UCSD-AML1 (cell line): ENCODE results near the gene SLC35F3.

Source experiments
- DNase-seq: peaks from one replicate; lab custom pipeline; 2025; ENCODE audit not compliant: unreplicated experiment; lab: John Stamatoyannopoulos, UW

The SLC35F3 gene

GRCh38 chr1:234311414-234311813, 406.9 kb downstream of the SLC35F3 start:
- no peak for DNase-seq

DNA sequence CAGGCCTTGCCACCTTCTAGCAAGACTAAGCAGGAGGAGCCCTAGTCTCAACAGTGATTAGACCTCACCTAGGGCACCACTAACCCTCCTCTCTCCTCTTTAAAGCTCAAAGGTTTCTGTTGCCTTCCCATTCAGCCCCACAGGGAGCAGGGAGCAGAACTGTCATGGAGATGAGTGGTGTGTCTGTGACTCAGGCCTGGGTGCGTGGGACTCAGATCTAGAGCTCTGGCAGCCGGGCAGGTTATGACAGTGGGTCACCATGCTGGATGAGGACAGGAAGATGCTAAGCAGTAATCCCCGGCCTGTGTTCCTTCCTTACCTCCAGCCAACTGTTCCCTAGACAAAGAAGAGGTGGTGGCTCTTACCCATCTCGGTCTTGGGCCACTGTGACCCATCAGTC, 408.7 kb downstream of the SLC35F3 start:
- no peak for DNase-seq

- no peak for DNase-seq
These were observed 410.6 kb downstream of the SLC35F3 start for GRCh38 chr1:234315091-234315541.

DNA sequence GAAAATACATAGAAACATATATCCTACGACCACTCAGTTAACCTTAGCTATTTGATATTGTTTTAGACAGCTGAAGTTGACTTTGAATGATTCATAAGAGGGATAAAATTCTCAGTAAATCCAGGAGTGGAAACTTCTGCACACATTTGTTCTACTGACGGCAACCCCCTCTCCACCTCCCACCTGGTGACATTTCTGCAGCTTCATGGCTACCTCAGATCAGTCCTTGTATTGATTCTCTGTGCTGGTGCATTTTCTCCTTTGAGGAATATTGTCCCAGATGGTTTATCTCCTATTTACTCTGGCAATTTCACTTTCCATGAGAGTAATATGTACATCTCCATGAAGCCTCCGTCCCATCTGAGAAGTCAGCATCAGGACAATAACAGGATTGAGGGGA, 411.1 kb downstream of the SLC35F3 start:
- DNase-seq, result no peak

DNA sequence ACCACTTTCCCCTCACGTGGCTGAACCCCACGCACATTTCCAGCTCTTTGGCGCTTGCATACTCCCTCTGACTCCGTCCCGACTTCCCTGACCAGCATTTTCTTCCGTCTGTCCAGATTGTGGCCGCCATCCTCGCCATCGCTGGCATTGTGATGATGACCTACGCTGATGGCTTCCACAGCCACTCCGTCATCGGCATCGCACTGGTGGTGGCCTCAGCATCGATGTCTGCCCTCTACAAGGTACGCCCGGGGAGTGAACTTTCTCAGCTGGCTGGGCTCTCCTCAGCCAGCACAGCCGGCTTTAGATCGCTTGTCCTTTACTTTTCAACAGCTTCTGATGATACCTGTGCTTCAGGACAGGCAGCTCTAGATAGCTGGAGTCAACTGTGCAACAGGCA, 412.0 kb downstream of the SLC35F3 start:
- no peak for DNase-seq

GRCh38 chr1:234316937-234317336, 412.5 kb downstream of the SLC35F3 start:
- DNase-seq, result no peak

GRCh38 chr1:234320069-234320468, 415.6 kb downstream of the SLC35F3 start:
- DNase-seq, result no peak

DNA sequence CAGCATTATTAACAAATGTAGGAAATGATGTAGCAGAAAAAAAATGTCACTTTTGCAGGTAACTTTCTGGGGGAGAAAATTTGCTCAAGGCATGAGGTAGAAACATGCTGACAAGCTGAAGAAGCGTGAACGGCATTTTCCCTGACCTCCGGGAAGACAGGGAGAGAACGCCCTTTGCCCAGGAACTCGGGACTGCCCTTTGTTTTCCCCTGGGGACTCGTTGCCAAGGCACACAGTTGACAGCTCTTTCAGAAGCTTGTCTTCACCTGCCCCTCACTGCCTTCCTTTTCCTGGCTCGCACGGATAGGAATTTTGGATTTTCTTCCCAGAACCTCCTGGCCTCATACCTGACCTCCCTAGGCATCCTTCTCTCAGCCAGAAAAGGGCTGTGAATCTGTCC, 416.1 kb downstream of the SLC35F3 start:
- no peak for DNase-seq

- no peak for DNase-seq
These were observed 416.8 kb downstream of the SLC35F3 start for GRCh38 chr1:234321231-234321630.

- DNase-seq, result no peak
These were observed 417.6 kb downstream of the SLC35F3 start for GRCh38 chr1:234322097-234322496.

- DNase-seq, result peak; percentile 71
These were observed 418.5 kb downstream of the SLC35F3 start for GRCh38 chr1:234322979-234323378.

- no peak for DNase-seq
These were observed 420.3 kb downstream of the SLC35F3 start for GRCh38 chr1:234324821-234325220.

DNA sequence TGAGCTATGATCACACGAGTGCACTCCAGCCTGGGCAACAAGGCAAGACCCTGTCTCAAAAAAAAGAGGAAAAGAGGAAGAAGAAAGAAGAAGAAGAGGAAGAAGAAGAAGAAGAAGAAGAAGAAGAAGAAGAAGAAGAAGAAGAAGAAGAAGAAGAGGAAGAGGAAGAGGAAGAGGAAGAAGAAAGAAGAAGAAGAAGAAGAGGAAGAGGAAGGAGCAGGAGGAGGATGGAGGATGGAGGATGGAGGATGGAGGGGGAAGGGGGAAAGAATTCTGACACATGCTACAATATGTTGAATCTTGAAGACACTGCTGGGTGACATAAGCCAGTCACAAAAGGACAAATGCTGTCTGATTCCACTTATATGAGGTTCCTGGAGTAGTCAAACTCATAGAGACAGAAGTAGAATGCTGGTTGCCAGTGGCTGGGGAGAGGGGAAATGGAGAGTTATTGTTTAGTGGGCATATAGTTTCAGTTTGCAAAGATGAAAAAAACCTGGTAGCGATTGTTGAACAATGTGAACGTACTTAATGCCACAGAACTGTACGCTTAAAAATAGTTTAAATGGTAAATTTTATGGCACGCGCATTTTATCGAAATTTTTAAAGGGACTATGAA, 421.5 kb downstream of the SLC35F3 start:
- DNase-seq, result no peak

- DNase-seq, result peak; percentile 23
These were observed 422.3 kb downstream of the SLC35F3 start for GRCh38 chr1:234326497-234327366.

DNA sequence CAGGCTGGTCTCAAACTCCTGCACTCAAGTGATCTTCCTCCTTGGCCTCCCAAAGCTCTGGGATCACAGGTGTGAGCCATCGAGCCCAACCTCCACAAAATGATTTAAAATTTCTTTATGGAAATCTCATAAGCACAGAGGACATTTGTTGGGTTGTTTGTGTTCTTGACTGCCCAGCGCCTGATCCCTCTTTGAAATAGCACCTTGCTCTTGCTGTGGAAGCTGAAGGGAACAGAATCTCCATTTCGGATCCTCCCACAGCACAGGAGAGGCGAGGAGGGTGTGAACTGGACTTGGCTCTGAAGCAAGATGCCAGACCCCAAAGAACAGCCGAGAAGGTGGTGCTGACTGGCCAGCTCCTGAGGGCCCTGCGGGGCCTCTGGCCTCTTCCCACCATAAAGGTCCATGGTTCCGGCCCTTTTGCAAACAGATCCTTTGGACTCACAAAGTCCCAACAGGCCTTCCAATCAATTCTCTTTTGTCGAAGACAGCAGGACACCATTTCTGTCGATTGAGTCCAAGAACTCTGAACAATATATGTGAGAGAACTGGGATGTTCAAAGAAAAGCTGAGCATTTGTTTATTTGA, 423.2 kb downstream of the SLC35F3 start:
- no peak for DNase-seq

- DNase-seq, result no peak
These were observed 426.4 kb downstream of the SLC35F3 start for GRCh38 chr1:234330843-234331215.

DNA sequence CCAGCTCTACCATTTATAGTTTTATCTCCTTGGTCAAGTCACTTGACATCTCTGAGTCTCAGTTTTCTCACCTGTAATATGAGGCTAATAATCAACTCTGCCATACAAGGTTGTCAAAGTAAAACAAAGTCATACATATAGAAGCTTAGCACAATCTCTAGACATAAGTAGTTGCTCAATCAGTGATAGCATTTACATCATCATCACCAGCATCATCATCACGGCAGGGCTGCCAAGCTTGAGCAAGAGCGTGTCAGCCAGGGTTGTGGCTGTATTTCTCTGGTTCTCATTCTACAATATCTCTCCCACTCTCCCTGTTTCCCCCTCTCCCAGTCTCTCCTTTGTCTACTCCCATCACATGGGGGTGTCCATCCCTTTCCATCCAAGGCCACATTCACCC, 427.0 kb downstream of the SLC35F3 start:
- DNase-seq, result no peak

DNA sequence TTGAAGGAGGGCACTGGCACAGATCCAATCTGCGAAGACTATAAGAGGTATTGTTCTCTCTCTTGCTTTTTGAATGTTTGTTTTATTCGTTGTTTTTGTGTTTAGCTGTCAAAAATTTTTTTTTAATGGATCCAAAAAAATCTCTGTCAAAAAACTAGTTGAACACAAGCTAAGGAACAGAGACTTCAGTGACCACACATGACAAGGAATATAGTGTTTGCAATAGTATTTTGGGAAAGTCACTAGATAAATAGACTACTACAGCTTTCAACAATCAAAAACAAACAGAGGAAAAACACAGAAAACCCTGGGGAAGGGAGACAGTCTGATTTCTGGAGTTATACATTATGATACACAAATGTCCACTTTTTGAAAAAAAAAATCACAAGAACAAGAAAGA, 431.9 kb downstream of the SLC35F3 start:
- no peak for DNase-seq

GRCh38 chr1:234337233-234337632, 432.8 kb downstream of the SLC35F3 start:
- no peak for DNase-seq

- no peak for DNase-seq
These were observed 436.1 kb downstream of the SLC35F3 start for GRCh38 chr1:234340528-234340927.

GRCh38 chr1:234342774-234343173, 438.3 kb downstream of the SLC35F3 start:
- DNase-seq, result no peak

DNA sequence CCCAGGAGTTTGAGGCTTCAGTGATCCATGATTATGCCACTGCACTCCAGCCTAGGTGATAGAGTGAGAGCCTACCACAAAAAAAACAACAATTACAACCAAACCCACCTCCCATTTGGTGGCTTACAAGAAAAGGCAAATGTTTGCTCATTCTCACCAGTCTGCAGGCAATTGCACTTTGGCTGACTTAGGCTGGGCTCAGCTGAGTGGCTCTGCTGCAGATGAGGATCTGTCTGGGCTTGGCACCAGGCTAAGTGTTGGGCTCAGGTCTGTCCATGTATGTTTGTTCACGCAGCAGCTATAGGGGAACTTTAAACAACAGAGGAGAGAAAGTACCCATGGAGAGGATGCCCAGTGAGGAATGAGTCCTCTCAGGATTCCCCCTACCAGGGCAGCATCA, 440.8 kb downstream of the SLC35F3 start:
- DNase-seq, result no peak
